Stomach smooth muscle (tissue), 2 donors: ENCODE measurements around the gene EPHA1.

ENCODE experiments used
- H3K27ac ChIP-seq: one replicate; pipeline ENCODE4 v1.7.0; 2013; ENCODE audit warnings: mild to moderate bottlenecking, low read length, inconsistent platforms
- H3K27me3 ChIP-seq, 2 donors: one replicate each; pipeline ENCODE4 v1.7.0; 2013; ENCODE audit warnings: low read length in 2 of 2; ENCODE audit not compliant: insufficient read depth in 2 of 2, control insufficient read depth in 1 of 2
- H3K36me3 ChIP-seq, 2 donors: one replicate each; pipeline ENCODE4 v1.7.0; 2013; ENCODE audit warnings: low read length in 2 of 2; ENCODE audit not compliant: control insufficient read depth in 2 of 2, insufficient read depth in 2 of 2
- H3K4me1 ChIP-seq: one replicate; pipeline ENCODE4 v1.7.0; 2013; ENCODE audit warnings: low read length; ENCODE audit not compliant: control insufficient read depth, insufficient read depth
- H3K4me3 ChIP-seq, 2 donors: one replicate each; pipeline ENCODE4 v1.7.0; 2013; ENCODE audit warnings: low read length in 2 of 2
- H3K9ac ChIP-seq, 2 donors: one replicate each; pipeline ENCODE4 v1.7.0; 2013; ENCODE audit warnings: low read length in 2 of 2, mild to moderate bottlenecking in 1 of 2
- H3K9me3 ChIP-seq, 2 donors: one replicate each; pipeline ENCODE4 v1.7.0; 2013; ENCODE audit warnings: low read length in 2 of 2; ENCODE audit not compliant: control insufficient read depth in 2 of 2
- donor health status: healthy.
- donor health status: Pancreatic carcinoma.

EPHA1 gene

GRCh38 chr7:143401265-143401664, 7.4 kb downstream of the EPHA1 start:
- Histone ChIP-seq H3K27me3 (no peaks in the 10 kb centered on the region), H3K9ac (no peak overlapping the region), H3K9me3 (no peaks in the 10 kb centered on the region), H3K4me1 (no peaks in the 10 kb centered on the region), H3K27ac (no peak overlapping the region), H3K4me3 (no peak overlapping the region), H3K36me3 (peaks cover 0 to 2% of the 10 kb centered on the region in 2 donors)

GRCh38 chr7:143399642-143400041, 9.0 kb downstream of the EPHA1 start:
- no peak overlapping the region for H3K9ac ChIP-seq
- H3K36me3 ChIP-seq, result peaks cover 0 to 3% of the 10 kb centered on the region in 2 donors
- H3K9me3 ChIP-seq, result no peaks in the 10 kb centered on the region
- H3K4me1 ChIP-seq, result peaks cover 9% of the 10 kb centered on the region
- H3K4me3 ChIP-seq, result no peak overlapping the region
- no peak overlapping the region for H3K27ac ChIP-seq
- H3K27me3 ChIP-seq, result no peaks in the 10 kb centered on the region

GRCh38 chr7:143399151-143399550, 9.5 kb downstream of the EPHA1 start:
- Histone ChIP-seq H3K9me3 (no peaks in the 10 kb centered on the region), H3K9ac (no peak overlapping the region), H3K4me1 (peaks cover 9% of the 10 kb centered on the region), H3K36me3 (peaks cover 0 to 3% of the 10 kb centered on the region in 2 donors), H3K27ac (no peak overlapping the region), H3K4me3 (no peak overlapping the region), H3K27me3 (no peaks in the 10 kb centered on the region)

- no peaks in the 10 kb centered on the region for H3K27me3 ChIP-seq
- H3K27ac ChIP-seq, result no peak overlapping the region
- H3K9me3 ChIP-seq, result no peaks in the 10 kb centered on the region
- H3K9ac ChIP-seq, result no peak overlapping the region
- peaks cover 9% of the 10 kb centered on the region for H3K4me1 ChIP-seq
- H3K36me3 ChIP-seq, result peaks cover 0 to 4% of the 10 kb centered on the region in 2 donors
- no peak overlapping the region for H3K4me3 ChIP-seq
Measured at GRCh38 chr7:143398616-143399015, 10.0 kb downstream of the EPHA1 start.

- H3K9ac ChIP-seq, result no peak overlapping the region
- H3K4me3 ChIP-seq, result no peak overlapping the region
- peaks cover 0 to 9% of the 10 kb centered on the region in 2 donors for H3K36me3 ChIP-seq
- peaks cover 16% of the 10 kb centered on the region for H3K4me1 ChIP-seq
- no peaks in the 10 kb centered on the region for H3K27me3 ChIP-seq
- no peaks in the 10 kb centered on the region for H3K9me3 ChIP-seq
- no peak overlapping the region for H3K27ac ChIP-seq
Measured at GRCh38 chr7:143397710-143398530, 10.7 kb downstream of the EPHA1 start.

GRCh38 chr7:143396625-143397556, 11.8 kb downstream of the EPHA1 start:
- Histone ChIP-seq H3K27me3 (no peaks in the 10 kb centered on the region), H3K4me1 (peaks cover 21% of the 10 kb centered on the region), H3K36me3 (peaks cover 0 to 10% of the 10 kb centered on the region in 2 donors), H3K9ac (no peak overlapping the region), H3K9me3 (no peaks in the 10 kb centered on the region), H3K27ac (no peak overlapping the region), H3K4me3 (no peak overlapping the region)

- Histone ChIP-seq H3K27me3 (no peaks in the 10 kb centered on the region), H3K36me3 (peaks cover 0 to 12% of the 10 kb centered on the region in 2 donors), H3K9ac (no peak overlapping the region), H3K4me1 (peaks cover 29% of the 10 kb centered on the region), H3K9me3 (no peaks in the 10 kb centered on the region), H3K27ac (no peak overlapping the region), H3K4me3 (no peak overlapping the region)
Measured at GRCh38 chr7:143396182-143396581, 12.5 kb downstream of the EPHA1 start.

- Histone ChIP-seq H3K4me3 (no peak overlapping the region), H3K27me3 (no peaks in the 10 kb centered on the region), H3K9ac (no peak overlapping the region), H3K27ac (no peak overlapping the region), H3K9me3 (no peaks in the 10 kb centered on the region), H3K4me1 (peaks cover 36% of the 10 kb centered on the region), H3K36me3 (peaks cover 4 to 14% of the 10 kb centered on the region in 2 donors)
Measured at GRCh38 chr7:143395187-143396149, 13.2 kb downstream of the EPHA1 start.

- no peak overlapping the region for H3K4me3 ChIP-seq
- H3K27me3 ChIP-seq, result no peaks in the 10 kb centered on the region
- peaks cover 43% of the 10 kb centered on the region for H3K4me1 ChIP-seq
- no peak overlapping the region for H3K9ac ChIP-seq
- peaks cover 11 to 21% of the 10 kb centered on the region in 2 donors for H3K36me3 ChIP-seq
- no peaks in the 10 kb centered on the region for H3K9me3 ChIP-seq
- no peak overlapping the region for H3K27ac ChIP-seq
Measured at GRCh38 chr7:143394777-143395176, 13.9 kb downstream of the EPHA1 start.

GRCh38 chr7:143394068-143394467, 14.6 kb downstream of the EPHA1 start:
- H3K4me3 ChIP-seq, result no peak overlapping the region
- H3K27ac ChIP-seq, result no peak overlapping the region
- no peaks in the 10 kb centered on the region for H3K9me3 ChIP-seq
- no peaks in the 10 kb centered on the region for H3K27me3 ChIP-seq
- H3K4me1 ChIP-seq, result peaks cover 44% of the 10 kb centered on the region
- H3K9ac ChIP-seq, result no peak overlapping the region
- peaks cover 17 to 28% of the 10 kb centered on the region in 2 donors for H3K36me3 ChIP-seq
